NCI-H2107 (cell line): ENCODE measurements around the gene LRMDA.

ENCODE experiments used
- DNase-seq: peaks from one replicate; lab custom pipeline; 2025; lab: John Stamatoyannopoulos, UW

The LRMDA gene

GRCh38 chr10:76029782-76030181, 598.4 kb downstream of the LRMDA start:
- no peak for DNase-seq

DNA sequence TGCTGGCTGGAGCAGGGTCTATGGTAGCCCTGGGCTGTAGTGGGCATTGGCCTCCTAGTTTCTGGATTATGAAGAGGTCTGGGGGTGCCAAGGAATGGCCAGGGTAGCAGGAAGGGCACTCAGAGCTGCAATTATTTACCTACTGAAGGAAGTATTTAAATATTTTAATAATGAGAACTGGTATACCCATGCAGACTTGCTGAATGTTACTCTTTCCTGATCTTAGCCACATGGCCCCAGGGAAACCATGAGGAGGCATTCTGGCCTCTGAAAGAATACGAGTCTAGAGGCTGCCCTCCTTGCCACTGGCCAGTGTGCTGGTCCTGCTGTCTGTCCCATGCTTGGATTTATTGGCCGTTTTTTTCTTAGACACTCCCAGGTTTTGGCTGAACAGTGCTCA, 599.7 kb downstream of the LRMDA start:
- DNase-seq = no peak

DNA sequence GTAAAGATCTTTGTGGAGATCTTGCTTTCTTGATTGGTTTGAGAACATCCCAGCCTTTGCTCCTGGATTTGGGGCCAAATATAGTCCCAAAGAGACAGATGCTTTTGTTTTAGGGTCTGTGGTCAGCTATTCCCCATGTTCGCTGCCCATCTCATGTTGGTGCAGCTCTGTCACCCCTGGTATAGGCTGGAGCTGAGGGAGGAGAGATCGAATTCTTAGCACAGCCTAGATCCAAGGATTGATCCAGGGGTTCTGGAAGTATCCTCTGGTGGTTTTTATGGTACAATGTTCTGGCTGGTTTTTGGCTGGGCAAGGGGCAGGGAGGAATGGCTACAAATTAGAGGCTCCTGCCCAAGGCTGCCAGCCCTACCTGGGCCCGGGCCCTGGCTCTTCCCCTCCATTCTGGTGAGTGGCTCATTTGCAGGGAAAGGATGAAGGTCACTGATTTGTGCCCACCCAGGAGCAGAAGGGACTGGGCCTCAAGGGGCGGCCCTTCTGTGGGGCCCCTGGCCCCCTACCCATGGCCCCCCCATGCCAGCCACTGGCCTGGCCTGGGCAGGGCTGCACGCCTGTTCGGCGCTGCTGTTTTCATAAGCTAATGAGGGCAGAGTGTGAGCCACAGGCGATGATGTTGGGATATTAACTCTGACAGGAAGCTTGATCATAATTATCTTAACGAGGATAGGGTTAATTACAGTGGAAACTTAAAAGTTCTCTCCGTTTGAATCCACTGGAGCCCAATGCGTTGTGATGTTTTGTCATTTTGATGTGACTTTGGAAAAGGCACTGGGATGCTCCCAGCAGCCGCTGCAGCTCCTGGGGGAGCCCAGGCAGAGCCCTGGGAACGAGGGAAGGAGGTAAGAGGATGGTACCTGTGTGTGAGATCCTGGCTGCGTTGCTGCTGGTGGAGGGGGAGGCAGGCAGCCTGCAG, 600.6 kb downstream of the LRMDA start:
- DNase-seq = no peak

DNA sequence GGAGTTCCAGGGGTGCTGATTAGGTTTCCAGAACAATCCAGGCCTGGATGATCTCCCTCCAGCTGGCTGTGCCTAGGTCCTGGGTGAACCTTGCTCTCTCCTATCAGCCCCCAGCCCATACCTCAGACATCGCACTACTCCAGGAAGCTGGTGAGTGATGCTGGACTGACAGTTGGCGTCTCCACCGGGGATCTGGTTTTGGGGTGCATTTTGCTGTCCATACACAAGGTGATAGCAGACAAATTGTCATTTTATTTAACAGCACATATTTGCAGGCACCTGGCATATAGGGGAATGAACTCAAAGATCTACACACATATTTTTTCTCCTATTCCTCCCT, 601.2 kb downstream of the LRMDA start:
- DNase-seq = no peak

- no peak for DNase-seq
Observed at GRCh38 chr10:76033457-76034196, 602.2 kb downstream of the LRMDA start.

DNA sequence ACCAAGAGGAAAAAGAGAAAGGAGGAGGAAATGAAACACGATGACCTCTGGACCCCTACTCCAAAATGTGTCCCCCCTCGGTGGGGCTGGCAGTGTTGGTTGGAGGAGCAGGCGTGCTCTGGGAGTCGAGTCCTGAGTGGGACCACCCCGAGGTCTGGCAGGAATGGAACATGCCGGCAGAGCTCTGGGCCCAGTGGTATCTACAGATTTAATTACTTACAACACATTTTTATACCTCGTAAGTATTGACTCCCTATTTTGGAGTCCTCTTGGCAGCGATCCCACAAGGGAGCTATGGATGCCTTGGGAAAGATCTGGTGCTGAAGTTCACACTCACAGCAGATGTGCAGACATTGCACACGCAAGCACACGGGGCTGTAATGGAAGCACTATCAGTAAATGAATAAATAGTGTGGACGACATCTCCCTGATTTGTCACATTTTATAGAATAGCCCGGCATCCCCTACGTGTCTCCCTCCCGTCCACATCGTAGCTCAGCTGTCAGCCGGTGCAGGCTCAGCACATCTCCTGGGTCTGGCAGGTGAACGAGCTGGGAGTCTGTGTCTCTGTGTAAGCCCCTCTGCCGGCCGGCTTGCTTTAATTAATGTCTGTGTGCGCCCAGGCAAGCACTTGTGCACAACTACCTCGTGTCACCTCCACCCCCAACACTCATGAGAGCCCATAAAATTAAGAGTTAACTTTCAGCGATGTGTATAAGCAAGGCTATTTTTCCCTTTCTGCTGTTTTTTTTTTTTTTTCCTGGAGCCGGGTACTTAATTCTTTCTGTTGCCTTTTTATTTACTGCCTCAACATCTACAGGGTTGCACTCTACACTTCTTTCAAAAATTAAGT, 603.2 kb downstream of the LRMDA start:
- DNase-seq = no peak

DNA sequence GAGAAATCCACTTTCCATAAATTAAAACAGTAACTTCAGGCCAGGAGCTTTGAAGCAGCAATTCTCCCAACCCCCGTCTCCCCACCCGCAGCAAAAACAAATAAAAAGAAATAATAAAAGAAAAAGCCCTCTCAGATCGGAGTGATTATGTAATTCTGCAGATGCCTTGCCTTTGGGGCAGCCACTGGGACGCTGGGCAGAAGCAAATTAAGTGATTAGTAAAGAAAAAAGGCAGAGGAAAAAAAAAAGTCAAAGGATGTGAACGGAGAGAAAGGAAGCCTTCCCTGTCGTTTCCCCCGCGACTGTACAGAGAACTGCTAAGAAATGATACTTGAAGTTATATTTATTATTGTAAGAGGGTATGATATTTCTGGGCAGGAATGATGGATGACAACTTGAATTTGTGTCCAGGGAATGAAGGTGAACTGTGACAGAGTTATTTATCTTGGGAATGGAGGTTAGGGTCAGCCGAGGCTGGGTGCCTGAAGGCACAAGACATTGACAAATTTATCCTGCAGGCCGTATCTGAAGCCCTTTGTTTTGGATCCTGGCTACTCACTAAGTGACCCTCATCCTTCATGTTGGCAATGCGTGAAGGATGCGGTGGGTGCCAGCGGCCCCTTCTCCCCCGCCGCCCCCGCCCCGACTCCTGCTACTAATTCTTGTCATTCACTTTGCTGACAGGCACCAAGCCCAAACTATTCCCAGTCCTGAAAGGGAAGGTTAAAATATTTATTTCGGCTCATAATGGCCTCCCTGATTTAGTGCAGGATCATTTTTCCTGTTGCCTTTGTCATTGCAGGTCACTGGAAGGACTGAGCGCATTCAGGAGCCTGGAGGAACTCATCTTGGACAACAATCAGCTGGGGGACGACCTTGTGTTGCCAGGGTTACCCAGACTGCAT, 604.0 kb downstream of the LRMDA start:
- DNase-seq = no peak

- no peak for DNase-seq
Observed at GRCh38 chr10:76036111-76036940, 604.9 kb downstream of the LRMDA start.

DNA sequence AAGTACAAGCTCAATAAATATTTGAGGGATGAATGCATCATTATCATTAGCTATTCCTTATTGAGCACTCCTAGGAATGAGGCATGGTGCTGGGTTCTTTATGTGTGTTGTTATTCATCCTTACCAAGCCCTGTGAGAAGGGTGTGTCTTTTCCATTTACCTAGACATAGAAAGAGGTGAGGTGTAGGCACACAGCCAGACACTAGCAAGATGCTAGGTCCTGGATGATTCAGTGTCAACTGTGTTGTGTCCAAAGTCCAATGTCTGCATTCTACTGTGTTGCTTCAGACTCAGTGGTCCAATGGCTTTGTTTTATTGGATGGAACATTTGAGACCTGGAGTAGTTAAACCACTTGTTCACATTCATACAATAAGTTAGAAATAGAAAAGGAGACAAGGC, 605.5 kb downstream of the LRMDA start:
- DNase-seq = no peak

DNA sequence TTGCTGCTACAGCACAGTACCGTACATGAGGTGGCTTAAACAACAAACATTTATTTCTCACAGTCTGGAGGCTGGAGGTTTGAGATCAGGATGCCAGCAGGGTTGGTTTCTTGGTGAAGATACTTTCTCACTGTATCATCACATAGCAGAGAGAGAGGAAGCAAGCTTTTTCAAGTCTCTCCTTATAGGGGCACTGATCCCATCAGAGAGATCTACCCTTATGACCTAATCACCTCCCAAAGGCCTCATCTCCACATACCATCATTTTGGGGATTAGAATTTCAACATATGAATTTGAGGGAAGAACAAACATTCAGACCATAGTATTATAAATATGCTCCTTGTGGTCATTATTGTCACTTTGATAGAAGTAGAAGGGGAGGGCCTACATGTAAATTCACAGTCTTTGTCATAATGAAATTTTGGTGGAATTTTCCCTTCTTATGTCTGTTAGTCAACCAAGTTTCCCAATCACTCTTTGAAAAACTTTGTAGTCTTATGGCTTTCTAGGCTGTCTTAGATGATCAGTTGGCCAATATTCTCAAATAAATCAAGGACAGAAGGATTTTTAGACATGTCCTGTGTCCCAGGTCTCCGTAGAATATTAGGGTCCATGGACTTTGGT, 606.2 kb downstream of the LRMDA start:
- no peak for DNase-seq

GRCh38 chr10:76038696-76039095, 607.3 kb downstream of the LRMDA start:
- DNase-seq = no peak

DNA sequence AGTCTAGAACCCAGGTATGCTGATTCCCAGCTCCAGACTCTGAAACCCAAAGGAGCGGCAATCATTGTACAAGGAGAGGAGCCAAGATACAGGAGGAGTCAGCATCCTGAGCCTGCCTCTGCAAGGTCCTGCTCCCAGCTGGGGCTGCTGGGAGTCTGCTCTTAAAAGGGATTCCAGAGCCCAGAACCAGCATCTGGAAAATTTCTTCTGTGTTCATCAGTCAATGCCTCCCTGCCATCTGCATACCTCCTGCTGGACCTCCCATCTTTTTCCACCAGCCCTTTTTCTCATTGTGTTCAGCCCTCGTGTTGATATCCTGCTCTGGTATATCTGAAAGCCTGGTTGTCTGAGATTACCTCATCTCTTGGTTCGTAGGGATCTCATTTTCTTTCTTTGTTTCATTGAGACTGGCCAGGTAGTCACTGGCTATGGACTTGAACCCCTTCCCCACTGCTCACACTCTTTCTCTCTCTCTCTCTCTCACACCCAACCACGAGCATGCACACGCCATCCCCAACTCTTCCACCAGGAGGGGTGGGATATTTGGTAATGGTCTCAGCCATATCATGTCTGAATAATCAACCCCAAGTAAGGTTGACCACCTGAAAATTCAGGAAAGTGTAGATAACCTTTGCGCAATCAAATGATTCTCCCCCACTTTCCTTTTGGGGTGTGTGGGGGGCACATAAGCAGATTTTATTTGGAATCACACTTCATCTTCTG, 608.8 kb downstream of the LRMDA start:
- DNase-seq = no peak

DNA sequence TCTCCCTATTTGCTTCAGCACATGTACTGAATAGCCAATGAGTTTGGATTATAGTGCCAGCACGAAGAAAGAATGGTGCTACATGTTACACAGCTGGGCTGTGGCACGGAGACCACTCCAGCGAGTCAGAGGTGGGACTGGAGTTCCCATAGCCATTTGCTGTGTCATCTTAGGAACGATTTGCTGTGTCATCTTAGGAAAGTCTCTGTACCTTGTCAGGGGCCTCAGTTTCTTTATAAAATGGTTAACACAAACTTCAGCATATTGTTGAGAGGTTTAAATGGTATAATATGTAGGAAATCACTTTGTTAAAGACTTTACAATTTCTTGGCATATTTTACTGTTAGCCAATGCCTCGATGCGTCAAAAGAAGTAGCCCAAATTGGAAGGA, 609.4 kb downstream of the LRMDA start:
- no peak for DNase-seq

GRCh38 chr10:76041551-76041950, 610.1 kb downstream of the LRMDA start:
- DNase-seq = no peak

GRCh38 chr10:76043261-76043660, 611.8 kb downstream of the LRMDA start:
- DNase-seq = no peak

GRCh38 chr10:76044751-76045150, 613.3 kb downstream of the LRMDA start:
- no peak for DNase-seq

DNA sequence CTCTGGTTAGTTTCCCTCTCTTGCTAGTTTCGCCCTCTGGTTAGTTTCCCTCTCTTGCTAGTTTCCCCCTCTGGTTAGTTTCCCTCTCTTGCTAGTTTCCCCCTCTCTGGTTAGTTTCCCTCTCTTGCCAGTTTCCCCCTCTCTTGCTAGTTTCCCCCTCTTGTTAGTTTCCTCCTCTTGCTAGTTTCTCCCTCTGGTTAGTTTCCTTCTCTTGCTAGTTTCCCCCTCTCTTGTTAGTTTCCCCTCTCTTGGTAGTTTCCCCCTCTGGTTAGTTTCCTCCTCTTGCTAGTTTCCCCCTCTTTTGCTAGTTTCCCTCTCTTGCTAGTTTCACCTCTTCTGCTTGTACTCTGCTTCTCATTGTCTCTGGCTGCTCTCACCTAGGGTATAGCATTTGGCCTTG, 613.8 kb downstream of the LRMDA start:
- no peak for DNase-seq

GRCh38 chr10:76047521-76047920, 616.1 kb downstream of the LRMDA start:
- DNase-seq = no peak

DNA sequence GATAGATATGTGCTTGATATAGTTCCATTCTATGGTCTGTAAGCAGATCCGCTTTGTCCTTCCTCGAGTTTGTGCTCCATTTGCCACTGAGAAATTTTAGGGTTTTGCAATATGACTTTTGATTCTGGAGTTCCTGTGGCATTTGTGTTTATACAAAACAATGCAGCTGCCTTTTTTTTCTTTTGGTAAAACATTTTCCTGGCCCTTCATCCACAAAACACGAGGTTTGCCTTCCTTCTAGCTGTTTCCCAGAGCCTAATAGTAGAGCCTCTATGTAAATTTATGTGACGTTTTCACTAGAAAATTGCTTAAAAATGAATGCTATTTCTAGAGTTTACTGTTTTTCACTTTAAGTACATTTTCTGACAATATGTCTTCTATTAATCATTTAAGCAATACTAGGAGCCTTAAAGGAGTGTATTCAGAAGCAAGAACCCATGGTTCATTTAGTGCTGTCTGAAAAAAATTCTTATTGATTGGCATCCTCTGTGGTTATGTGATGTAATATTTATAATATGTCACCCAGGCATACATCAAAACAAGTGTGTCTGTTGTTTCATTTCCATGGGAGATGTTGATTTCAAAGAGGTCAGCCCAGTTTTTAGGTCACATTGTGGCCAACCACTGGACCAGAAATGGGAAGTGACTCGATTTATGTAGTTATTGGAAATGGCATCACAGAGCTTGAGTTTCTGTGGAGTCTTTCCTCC, 618.3 kb downstream of the LRMDA start:
- DNase-seq = no peak
